Measurements from ENCODE around the gene TP53TG3B.
"Not testable (repeated sequence)": the region's sequence is repeated elsewhere in the genome, so short reads cannot be mapped to it uniquely, and the experiment has no call there.

The TP53TG3B gene

GRCh38 chr16:33360541-33360940 is at the start of gene TP53TG3B:
Gene TP53TG3B (plus strand): TSS chr16:33360841. CDS start chr16:33360909, 68 bp downstream.
- not testable (repeated sequence) for FAIRE-seq; DNase-seq (ENCODE audit: low spot score)

- DNase-seq (ENCODE audit: low spot score); FAIRE-seq: not testable (repeated sequence)
Observed at GRCh38 chr16:33336226-33337012, 24.2 kb upstream of the TP53TG3B start.

GRCh38 chr16:33337627-33338542 is 22.8 kb upstream of the TP53TG3B start:
- FAIRE-seq; DNase-seq (ENCODE audit: low spot score): not testable (repeated sequence)

GRCh38 chr16:33338543-33338951 is 22.1 kb upstream of the TP53TG3B start:
- FAIRE-seq = not testable (repeated sequence)

GRCh38 chr16:33339093-33340061 is 21.3 kb upstream of the TP53TG3B start:
- not testable (repeated sequence) for FAIRE-seq; DNase-seq (ENCODE audit: low spot score)

More at GRCh38 chr16:33338543-33338951, 22.1 kb upstream of the TP53TG3B start:
- DNase-seq (ENCODE audit: low spot score) = not testable (repeated sequence)

Measured in urothelium cell line (cell line).